ENCODE data around the gene PPM1L.

Gene PPM1L

DNA sequence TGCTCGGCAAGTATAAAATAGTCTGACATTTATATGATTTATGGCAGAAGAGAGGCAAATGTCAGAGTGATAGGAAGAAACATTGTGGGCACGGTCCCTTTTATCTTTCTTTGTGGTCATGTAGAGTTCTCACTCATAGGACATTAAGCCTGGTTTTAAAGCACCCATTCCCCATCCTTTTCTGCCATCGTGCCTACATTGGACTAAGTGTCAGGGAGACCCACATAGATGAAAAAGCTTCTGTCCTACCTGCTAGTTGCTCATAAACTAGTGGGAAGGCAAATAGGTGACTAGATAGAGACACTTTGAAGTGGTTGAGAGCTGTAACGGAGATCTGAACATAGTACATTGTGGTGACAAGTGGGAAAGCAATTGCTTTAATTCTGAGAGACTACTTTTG lies 193.4 kb downstream of the PPM1L start:
- TF ChIP-seq, protein P1, sequence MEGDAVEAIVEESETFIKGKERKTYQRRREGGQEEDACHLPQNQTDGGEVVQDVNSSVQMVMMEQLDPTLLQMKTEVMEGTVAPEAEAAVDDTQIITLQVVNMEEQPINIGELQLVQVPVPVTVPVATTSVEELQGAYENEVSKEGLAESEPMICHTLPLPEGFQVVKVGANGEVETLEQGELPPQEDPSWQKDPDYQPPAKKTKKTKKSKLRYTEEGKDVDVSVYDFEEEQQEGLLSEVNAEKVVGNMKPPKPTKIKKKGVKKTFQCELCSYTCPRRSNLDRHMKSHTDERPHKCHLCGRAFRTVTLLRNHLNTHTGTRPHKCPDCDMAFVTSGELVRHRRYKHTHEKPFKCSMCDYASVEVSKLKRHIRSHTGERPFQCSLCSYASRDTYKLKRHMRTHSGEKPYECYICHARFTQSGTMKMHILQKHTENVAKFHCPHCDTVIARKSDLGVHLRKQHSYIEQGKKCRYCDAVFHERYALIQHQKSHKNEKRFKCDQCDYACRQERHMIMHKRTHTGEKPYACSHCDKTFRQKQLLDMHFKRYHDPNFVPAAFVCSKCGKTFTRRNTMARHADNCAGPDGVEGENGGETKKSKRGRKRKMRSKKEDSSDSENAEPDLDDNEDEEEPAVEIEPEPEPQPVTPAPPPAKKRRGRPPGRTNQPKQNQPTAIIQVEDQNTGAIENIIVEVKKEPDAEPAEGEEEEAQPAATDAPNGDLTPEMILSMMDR (IDR thresholded peaks at IDR 0.05; ENCODE audit: low read depth, low read length) = no peak
- no peak overlapping the region for H3K4me3 ChIP-seq (ENCODE audit: low read depth, low read length)
- DNase-seq (ENCODE audit: low read depth, low spot score) = no peak
- in situ Hi-C loops (cut with HindIII; ENCODE audit: low sequenced_read_pairs) = no loop called here

DNA sequence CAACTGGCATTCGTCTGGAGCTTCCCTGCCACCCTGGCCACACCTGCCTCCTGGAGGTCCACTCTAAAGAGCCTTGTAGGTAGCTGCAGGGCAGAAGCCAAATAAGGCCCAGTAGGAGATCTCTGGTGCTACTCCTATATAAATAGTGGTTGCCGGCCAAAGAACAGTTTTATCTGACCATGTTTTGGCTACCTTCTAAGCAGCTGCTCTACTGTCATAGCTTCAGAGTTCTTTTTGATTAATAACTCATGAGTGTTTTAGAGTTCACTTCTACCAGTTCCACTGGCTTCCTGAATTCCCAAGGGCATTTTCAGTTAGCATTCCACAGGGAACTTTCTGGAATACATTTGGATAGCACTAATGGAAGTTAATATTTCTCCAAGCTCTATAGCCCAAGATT lies 194.5 kb downstream of the PPM1L start:
- TF ChIP-seq, protein P1 (IDR thresholded peaks at IDR 0.05; ENCODE audit: low read depth, low read length) = no peak
- no peak overlapping the region for H3K4me3 ChIP-seq (ENCODE audit: low read depth, low read length)
- DNase-seq (ENCODE audit: low read depth, low spot score) = no peak
- in situ Hi-C loops (cut with HindIII; ENCODE audit: low sequenced_read_pairs) = no loop called here

DNA sequence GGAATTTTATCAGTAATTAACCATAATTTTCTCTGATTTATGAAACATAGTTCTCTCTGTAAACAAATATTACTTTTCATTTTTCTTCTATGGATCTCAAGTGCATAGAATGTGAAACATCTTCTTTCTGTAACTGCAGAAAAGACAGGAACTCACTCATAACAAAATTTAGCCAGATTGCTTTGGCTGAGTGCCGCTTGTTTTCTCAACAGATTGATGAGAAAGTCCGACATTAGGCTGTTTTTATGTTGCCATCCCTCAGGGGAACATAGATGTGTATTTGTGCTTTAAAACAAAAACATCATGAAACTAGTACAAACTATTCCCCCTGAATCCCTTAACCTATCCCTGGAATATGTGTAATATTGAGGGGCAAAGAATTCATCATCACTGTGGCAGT lies 194.9 kb downstream of the PPM1L start:
- no peak for DNase-seq (ENCODE audit: low read depth, low spot score)
- TF ChIP-seq, protein P1 (IDR thresholded peaks at IDR 0.05; ENCODE audit: low read depth, low read length) = no peak
- no peak overlapping the region for H3K4me3 ChIP-seq (ENCODE audit: low read depth, low read length)
- in situ Hi-C loops (cut with HindIII; ENCODE audit: low sequenced_read_pairs) = no loop called here

DNA sequence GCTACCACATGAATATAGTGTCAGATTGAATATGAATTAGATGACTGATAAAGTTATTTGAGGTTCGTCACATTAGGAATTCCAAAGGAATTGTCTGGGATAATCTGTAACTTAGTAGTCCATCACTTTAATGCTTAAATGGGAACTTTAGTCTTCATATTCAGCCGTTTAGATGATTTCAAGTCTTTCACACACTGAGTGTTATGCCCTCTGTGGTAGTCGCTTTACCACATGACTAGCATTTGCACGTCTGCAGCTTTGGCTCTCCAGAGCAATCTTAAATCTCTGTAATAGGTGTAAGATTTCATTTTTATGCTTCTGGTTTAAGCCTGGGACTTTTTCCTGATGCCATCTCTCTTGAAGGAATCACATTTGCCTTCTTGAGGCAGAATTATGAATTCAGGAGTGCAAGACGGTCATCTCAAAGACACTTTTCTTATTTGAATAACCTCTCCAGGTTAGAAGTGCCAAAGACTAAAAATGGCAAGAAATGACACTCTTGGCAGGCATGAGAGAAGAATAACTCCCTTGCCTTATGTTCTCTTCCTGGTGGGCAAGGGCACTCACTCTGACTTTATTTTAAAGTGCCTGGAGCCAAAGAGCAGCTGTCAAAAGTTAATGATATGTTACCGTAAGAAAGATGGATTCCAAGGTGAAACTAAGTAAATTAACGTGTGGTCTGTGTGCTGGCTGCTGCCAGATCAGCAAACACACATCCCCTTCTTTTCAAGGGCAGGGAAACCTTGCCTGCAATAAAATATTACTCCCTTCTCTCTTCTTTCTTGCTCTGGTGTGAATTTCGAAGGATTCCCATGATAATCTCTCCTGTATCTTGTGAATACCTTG lies 195.8 kb downstream of the PPM1L start:
- in situ Hi-C loops (cut with HindIII; ENCODE audit: low sequenced_read_pairs) = no loop called here
- no peak for DNase-seq (ENCODE audit: low read depth, low spot score)
- no peak overlapping the region for H3K4me3 ChIP-seq (ENCODE audit: low read depth, low read length)
- TF ChIP-seq, protein P1 (IDR thresholded peaks at IDR 0.05; ENCODE audit: low read depth, low read length) = no peak

- peak; percentile 32 for DNase-seq (ENCODE audit: low read depth, low spot score)
- in situ Hi-C loops (cut with HindIII; ENCODE audit: low sequenced_read_pairs) = no loop called here
- TF ChIP-seq, protein P1 (IDR thresholded peaks at IDR 0.05; ENCODE audit: low read depth, low read length) = no peak
- no peak overlapping the region for H3K4me3 ChIP-seq (ENCODE audit: low read depth, low read length)
Measured at GRCh38 chr3:160953686-160954085, 197.7 kb downstream of the PPM1L start.

- peak; percentile 36 for DNase-seq (ENCODE audit: low read depth, low spot score)
- no peak overlapping the region for H3K4me3 ChIP-seq (ENCODE audit: low read depth, low read length)
- TF ChIP-seq, protein P1 (IDR thresholded peaks at IDR 0.05; ENCODE audit: low read depth, low read length) = peak; percentile 44
- in situ Hi-C loops (cut with HindIII; ENCODE audit: low sequenced_read_pairs) = no loop called here
Measured at GRCh38 chr3:160956785-160957184, 200.8 kb downstream of the PPM1L start.
